ENCODE results near the gene ST3GAL3.

ST3GAL3 gene

DNA sequence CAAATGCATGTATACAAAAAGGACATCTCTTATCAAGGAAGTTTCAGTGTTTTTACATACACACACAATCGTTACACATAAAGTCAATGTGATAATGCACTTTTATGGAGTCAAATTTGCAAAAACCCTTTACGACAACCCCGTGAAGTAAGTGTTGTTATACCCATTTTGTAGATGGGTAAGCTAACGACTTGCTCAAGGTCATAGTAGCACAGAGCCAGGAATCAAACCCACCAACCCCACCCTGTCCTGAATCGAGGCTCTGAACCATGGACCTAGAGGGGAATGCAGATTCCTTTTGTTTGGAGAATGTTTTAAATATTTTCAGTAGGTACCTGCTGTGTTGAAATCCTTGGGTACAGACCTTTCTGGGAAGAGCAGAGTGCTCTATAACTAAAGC is 148.9 kb downstream of the ST3GAL3 start:
- DNase-seq = no peak

GRCh38 chr1:43857163-43857562 is 149.8 kb downstream of the ST3GAL3 start:
- DNase-seq = no peak

GRCh38 chr1:43858324-43858723 is 151.0 kb downstream of the ST3GAL3 start:
- DNase-seq = no peak

- no peak for DNase-seq
These were observed 154.0 kb downstream of the ST3GAL3 start for GRCh38 chr1:43861337-43861736.

GRCh38 chr1:43861988-43862735 is 154.8 kb downstream of the ST3GAL3 start:
- no peak for DNase-seq

- DNase-seq = no peak
These were observed 157.0 kb downstream of the ST3GAL3 start for GRCh38 chr1:43864111-43865045.

DNA sequence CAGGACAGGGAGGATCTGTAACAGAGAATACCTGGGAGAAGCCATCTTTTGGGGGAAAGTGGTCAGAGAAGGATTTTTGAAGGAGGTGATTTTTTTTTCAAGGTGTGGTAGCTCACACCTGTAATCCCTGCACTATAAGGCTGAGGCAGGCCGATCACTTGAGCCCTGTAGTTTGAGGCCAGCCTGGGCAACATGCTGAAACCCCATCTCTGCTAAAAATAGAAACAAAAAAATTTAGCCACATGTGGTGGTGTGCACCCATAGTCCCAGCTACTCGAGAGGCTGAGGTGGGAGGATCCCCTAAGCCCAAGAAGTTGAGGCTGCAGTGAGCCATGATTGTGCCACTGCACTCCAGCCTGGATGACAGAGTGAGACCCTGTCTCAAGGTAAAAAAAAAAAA is 158.9 kb downstream of the ST3GAL3 start:
- no peak for DNase-seq

- no peak for DNase-seq
These were observed 160.8 kb downstream of the ST3GAL3 start for GRCh38 chr1:43867976-43868740.

DNA sequence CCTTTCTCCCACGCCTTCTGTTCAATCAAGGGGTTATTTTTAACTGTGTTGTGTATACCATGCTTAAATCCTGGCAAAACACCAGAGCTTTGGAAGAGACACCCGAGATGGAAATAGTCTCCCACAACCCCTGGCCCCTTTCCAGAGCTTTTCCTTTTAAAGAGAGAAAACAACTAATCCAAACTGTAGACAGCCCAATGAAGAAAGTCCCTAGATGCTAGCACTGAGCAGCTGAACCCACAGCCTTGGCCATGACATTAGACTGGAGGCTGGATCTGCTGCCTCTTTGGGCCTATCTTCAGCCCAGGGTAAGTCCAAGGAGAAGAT is 161.4 kb downstream of the ST3GAL3 start:
- no peak for DNase-seq

DNA sequence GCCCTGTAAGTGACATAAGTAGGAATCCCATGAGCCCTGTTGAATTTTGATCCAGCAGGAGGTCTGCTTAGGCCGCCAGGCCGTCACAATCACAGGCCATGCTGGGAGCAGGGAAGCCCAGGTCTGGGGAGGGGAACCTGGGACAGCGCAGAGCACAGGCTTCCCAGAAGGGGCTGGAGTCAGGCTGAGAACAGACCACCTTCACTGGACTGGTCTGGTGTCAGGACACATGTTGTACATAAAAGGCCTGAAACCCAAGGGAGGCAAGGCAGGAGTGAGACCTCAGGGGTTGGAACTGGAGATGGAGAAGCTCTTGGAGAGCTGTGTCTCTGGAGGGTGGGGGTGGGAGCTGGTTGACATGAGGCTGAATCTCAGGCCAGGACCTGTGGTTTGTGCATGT is 163.0 kb downstream of the ST3GAL3 start:
- no peak for DNase-seq

DNA sequence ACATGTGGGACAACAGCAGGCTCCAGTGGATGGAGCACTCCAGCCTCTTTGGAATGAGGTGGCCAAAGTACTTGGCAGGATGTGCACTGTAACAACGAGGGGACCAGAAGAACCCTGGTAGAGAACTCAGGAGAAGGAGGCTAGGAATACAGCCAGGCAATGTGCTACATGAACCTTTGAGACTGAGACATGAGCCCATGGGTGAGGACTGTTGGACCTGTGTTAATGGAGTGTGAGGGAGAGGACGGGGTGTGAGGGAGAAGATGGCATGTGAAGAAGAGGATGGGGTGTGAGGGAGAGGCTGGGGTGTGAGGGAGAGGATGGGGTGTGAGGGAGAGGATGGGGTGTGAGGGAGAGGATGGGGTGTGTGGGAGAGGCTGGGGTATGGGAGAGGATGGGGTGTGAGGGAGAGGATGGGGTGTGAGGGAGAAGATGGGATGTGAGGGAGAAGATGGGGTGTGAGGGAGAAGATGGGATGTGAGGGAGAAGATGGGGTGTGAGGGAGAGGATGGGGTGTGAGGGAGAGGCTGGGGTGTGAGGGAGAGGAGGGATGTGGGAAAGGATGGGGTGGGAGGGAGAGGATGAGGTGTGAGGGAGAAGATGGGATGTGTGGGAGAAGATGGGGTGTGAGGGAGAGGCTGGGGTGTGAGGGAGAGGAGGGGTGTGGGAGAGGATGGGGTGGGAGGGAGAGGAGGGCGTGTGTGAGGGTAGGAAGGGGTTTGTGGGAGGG is 164.0 kb downstream of the ST3GAL3 start:
- no peak for DNase-seq

DNA sequence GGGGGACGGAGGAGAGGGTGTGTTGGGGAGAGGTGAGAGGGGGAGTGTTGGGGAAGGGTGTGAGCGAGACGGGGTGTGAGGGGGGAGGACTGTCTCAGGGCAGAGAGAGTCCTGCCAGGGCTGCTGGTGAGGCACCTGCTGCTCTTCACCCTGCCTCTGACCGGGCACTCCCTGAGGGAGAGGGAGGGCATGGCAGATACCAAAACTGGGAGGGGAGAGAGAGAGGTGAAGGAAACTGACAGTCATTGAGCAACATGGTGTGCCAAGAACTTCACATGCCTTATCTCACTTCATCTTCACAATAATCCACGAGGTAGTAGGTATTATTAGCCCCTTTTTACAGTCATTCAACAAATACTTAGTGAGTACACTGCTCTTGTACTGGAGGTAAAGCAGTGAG is 164.9 kb downstream of the ST3GAL3 start:
- DNase-seq = no peak

DNA sequence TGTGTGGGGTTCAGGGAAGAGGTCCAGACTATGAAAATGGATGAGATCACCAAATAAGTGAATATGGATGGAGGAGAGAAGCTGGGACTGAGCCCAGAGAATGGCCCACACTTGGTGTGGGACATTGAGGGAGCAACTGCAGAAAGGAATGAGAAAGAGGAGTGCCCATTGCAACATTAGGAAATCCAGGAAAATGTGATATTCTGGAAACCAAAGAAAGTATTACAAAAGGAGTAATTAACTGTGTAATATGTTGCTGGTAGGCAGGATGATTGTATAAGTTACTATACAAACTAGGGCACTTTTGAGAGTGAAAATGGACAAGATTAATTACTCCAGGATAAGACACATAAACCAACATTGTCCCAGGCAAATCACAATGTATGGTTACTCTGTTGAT is 166.5 kb downstream of the ST3GAL3 start:
- DNase-seq = no peak

- no peak for DNase-seq
These were observed 167.4 kb downstream of the ST3GAL3 start for GRCh38 chr1:43874716-43875115.

GRCh38 chr1:43875331-43875730 is 168.0 kb downstream of the ST3GAL3 start:
- no peak for DNase-seq

DNA sequence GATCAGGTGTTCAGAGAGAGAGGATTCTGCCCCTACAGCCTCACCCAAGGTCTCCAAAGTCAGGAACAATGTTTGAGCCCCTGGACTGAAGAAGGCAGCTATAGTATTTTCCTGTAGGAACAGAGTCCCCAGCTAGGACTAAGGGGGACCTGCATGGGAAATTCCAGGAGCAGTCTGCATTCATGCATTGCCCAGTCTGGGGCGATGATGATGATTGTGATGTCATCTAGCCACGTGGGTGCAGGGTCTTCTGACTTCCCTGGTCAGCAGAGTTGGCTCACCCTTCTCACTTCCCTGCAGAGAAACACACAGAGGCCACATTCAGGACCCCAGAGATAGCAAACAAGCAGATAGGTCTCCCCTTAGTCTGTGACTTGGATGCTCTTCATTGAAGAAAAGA is 169.8 kb downstream of the ST3GAL3 start:
- no peak for DNase-seq

GRCh38 chr1:43878440-43878839 is 171.1 kb downstream of the ST3GAL3 start:
- DNase-seq = no peak

- peak; percentile 8 for DNase-seq
These were observed 171.5 kb downstream of the ST3GAL3 start for GRCh38 chr1:43878854-43879253.

GRCh38 chr1:43879414-43879813 is 172.1 kb downstream of the ST3GAL3 start:
- no peak for DNase-seq

- DNase-seq = no peak
These were observed 172.7 kb downstream of the ST3GAL3 start for GRCh38 chr1:43879996-43880395.

DNA sequence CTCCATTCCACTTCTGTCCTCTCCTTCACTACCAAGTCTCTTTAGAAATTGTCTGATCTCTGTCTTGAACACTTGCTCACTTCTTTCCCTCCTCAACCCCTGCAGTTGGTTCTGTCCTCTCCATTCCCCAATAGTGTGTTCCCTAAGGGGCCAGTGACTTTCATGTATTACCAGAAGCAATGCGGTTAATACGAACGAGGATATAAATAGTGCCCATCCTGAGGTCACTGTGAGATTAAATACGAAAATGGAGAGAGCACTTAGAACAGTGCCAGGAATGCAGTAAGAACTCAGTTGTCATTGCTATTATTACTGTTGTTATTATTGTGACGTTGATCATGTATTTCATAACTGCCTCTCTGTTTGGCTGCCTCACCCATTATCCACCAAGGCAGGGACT is 173.3 kb downstream of the ST3GAL3 start:
- DNase-seq = no peak

DNA sequence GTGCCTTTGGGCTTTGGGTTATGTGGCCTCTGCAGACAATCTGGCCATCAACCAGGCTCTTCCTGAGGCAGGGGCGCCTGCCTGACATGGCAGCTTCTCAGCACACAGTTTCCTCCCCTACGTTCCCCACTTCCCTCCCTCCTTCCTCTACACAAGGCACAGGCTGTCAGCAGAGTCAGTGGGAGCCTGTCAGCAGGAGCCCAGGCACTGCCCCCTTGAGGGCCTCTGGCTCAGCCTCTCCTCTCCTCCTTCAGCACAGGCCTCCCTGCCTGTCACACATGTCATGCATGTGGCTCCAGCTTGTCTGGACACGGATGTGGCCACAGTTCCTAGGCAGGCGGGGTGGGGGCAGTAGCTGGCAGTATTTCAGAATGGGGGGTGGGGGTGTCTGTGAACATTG is 174.1 kb downstream of the ST3GAL3 start:
- no peak for DNase-seq

DNA sequence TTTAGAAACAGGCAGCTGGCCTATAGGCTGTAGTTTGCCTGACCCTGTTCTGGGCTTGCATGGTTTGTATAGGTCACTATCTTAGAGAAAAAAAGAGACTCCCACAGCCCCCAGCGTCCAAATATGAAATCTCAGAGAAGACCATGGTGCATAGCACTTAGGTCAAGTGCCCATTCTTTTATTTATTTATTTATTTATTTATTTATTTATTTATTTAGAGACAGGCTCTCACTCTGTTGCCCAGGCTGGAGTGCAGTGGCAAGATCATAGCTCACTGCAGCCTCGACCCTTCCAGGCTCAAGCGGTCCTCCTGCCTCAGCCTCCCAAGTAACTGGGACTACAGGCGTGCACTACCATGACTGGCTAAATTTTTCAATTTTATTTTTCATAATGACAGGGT is 175.4 kb downstream of the ST3GAL3 start:
- DNase-seq = no peak
